ENCODE results near the gene SRP9.

GRCh38 chr1:225735252-225736149, 42.1 kb upstream of the SRP9 start:
- peak; percentile 83 to 92 for TF ChIP-seq POLR2AphosphoS5 (IDR thresholded peaks at IDR 0.05; ENCODE audit: insufficient read depth in 1 of 2, low read depth in 1 of 2)
- TF ChIP-seq, protein P1, sequence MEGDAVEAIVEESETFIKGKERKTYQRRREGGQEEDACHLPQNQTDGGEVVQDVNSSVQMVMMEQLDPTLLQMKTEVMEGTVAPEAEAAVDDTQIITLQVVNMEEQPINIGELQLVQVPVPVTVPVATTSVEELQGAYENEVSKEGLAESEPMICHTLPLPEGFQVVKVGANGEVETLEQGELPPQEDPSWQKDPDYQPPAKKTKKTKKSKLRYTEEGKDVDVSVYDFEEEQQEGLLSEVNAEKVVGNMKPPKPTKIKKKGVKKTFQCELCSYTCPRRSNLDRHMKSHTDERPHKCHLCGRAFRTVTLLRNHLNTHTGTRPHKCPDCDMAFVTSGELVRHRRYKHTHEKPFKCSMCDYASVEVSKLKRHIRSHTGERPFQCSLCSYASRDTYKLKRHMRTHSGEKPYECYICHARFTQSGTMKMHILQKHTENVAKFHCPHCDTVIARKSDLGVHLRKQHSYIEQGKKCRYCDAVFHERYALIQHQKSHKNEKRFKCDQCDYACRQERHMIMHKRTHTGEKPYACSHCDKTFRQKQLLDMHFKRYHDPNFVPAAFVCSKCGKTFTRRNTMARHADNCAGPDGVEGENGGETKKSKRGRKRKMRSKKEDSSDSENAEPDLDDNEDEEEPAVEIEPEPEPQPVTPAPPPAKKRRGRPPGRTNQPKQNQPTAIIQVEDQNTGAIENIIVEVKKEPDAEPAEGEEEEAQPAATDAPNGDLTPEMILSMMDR (IDR thresholded peaks at IDR 0.05), result no peak
